ENCODE results near the gene CACYBP. TPM values are rescaled to one million over a fixed set of nuclear protein-coding genes. Genes with fewer than 3 reads are reported as not detected.

CACYBP gene
- total and polyA plus RNA-seq, 2 of the 13 experiments (the other 11 are each of a cell fraction or from before 2014, with no cell fraction given), result 18.4 to 183 TPM

GRCh38 chr1:174998569-174999215 lies 1.1 kb upstream of the CACYBP start (continued):
- TF ChIP-seq SIN3A (IDR thresholded peaks at IDR 0.05; ENCODE audit: borderline replicate concordance, low read depth, low read length), result no peak
- no peak for TF ChIP-seq ZBTB44 (CRISPR knock-in tag; IDR thresholded peaks at IDR 0.05)
- TF ChIP-seq FOXP1 (IDR thresholded peaks at IDR 0.05), result no peak
- no peak for TF ChIP-seq FOXP1 (CRISPR knock-in tag; IDR thresholded peaks at IDR 0.05)

GRCh38 chr1:174999216-174999935 lies 371 bp upstream of the CACYBP start:
- Histone ChIP-seq H3K36me3 (replicated peaks in 1 of 2; ENCODE audit: control insufficient read depth in 1 of 2, insufficient read depth in 2 of 2, low read length in 2 of 2) (peaks cover 0 to under 1% of the 10 kb centered on the region in 2 experiments; a peak in 2 of 5 replicates), H3K4me3 (replicated peaks in 1 of 3; ENCODE audit: insufficient read depth in 1 of 3, low read depth in 2 of 3, low read length in 3 of 3) (peak overlapping the region; percentile 68 to 92 (median 79)), H3K27me3 (ENCODE audit: control insufficient read depth in 1 of 2, insufficient read depth in 2 of 2, low read length in 2 of 2) (no peaks in the 10 kb centered on the region; a peak in 1 of 5 replicates), H3K9me3 (ENCODE audit: low read length) (no peaks in the 10 kb centered on the region), H3K4me1 (ENCODE audit: insufficient read depth, low read length) (peaks cover 69% of the 10 kb centered on the region), H3K79me2 (ENCODE audit: insufficient read depth, low read length) (peaks cover 43% of the 10 kb centered on the region), H3K27ac (ENCODE audit: extremely low read length, insufficient read depth, low read length) (peak overlapping the region; percentile 98), H2AFZ (ENCODE audit: low read length) (peak overlapping the region; percentile 56), H4K20me1 (ENCODE audit: insufficient read depth, low read length) (peaks cover 4% of the 10 kb centered on the region; the same call in 1 of the 2 replicates), H3K9ac (ENCODE audit: insufficient read depth, low read depth, low read length) (peak overlapping the region; percentile 98), H3K4me2 (ENCODE audit: low read depth, low read length) (peak overlapping the region; percentile 80)
- peak; percentile 89 for ATAC-seq
- intact Hi-C loops (cut with micrococcal nuclease; ENCODE audit: unreplicated experiment) (loop anchor here (5.0 kb wide), 3 partner anchors 47 to 732 kb away; no protein-coding TSS in a partner anchor), in situ Hi-C loops (cut with HindIII; ENCODE audit: extremely low pct_ligation_motif_present, low pct_unique_long_range_greater_than_20kb) (loop anchor here (5.0 to 25.0 kb wide), 2 partner anchors 227 to 737 kb away; no protein-coding TSS in a partner anchor)
- ChIA-PET POLR2A (interaction anchor here (0.6 to 3.8 kb wide), 29 partner anchors 8 to 1524 kb away, joined by 3 to 124 read pairs (median 4); partner anchors contain the start of genes COP1, KLHL20, MRPS14 and ZBTB37), CTCF (ENCODE audit: low intra/inter-chr PET ratio, low total read pairs) (interaction anchor here (2.3 kb wide), 1 partner anchor 229 kb away, joined by 26 read pairs; no protein-coding TSS in a partner anchor)
- peak; percentile 97 for DNase-seq (ENCODE audit: low spot score)
- WGBS (ENCODE audit: low lambda C conversion rate), result 1% methylated on average over 34 of the region's 58 CpGs
- FAIRE-seq, result peak; percentile 82
- TSS peak; percentile 80 for BruUV-seq (replicated peaks)
- TF ChIP-seq STAT5B (CRISPR knock-in tag; IDR thresholded peaks at IDR 0.05) (0 out of 2 replicates have a peak, but pooled peaks have one; percentile 40), ZBTB42 (CRISPR knock-in tag; IDR thresholded peaks at IDR 0.05) (peak; percentile 92), POLR2A (IDR thresholded peaks at IDR 0.05; ENCODE audit: insufficient read depth in 1 of 2, low read depth in 2 of 2, low read length in 2 of 2) (peak; percentile 95 to 97), RBM39 (IDR thresholded peaks at IDR 0.05; ENCODE audit: low read depth, low read length, poor library complexity, severe bottlenecking) (peak; percentile 36), SAFB2 (CRISPR knock-in tag; IDR thresholded peaks at IDR 0.05; ENCODE audit: borderline replicate concordance, low read depth) (no peak), ZNF878 (CRISPR knock-in tag; IDR thresholded peaks at IDR 0.05) (0 out of 2 replicates have a peak, but pooled peaks have one; percentile 9), NCOA1 (CRISPR knock-in tag; IDR thresholded peaks at IDR 0.05) (peak; percentile 55; the same call in 1 of the 2 replicates), HNRNPL (IDR thresholded peaks at IDR 0.05; ENCODE audit: low read depth, low read length) (0 out of 2 replicates have a peak, but pooled peaks have one; percentile 25), BRD4 (CRISPR knock-in tag; IDR thresholded peaks at IDR 0.05) (peak; percentile 48), REPIN1 (CRISPR knock-in tag; IDR thresholded peaks at IDR 0.05; ENCODE audit: borderline replicate concordance, low read depth) (peak; percentile 82; the same call in 1 of the 2 replicates), MYNN (CRISPR knock-in tag; IDR thresholded peaks at IDR 0.05; ENCODE audit: low read depth) (no peak), ETV5 (CRISPR knock-in tag; IDR thresholded peaks at IDR 0.05; ENCODE audit: borderline replicate concordance) (peak; percentile 75), RAD51 (IDR thresholded peaks at IDR 0.05; ENCODE audit: borderline replicate concordance) (peak; percentile 65), NR2C2 (CRISPR knock-in tag; IDR thresholded peaks at IDR 0.05; ENCODE audit: borderline replicate concordance) (peak; percentile 91; the same call in 1 of the 2 replicates), ZNF446 (CRISPR knock-in tag; IDR thresholded peaks at IDR 0.05) (peak; percentile 16; the same call in 1 of the 2 replicates), U2AF2 (IDR thresholded peaks at IDR 0.05; ENCODE audit: low read depth, low read length) (peak; percentile 31), ZFX (CRISPR knock-in tag; IDR thresholded peaks at IDR 0.05; ENCODE audit: low read depth) (peak; percentile 95), FIP1L1 (IDR thresholded peaks at IDR 0.05; ENCODE audit: borderline replicate concordance, insufficient read depth, low read depth, low read length) (no peak)

Measured in HepG2 (cell line).